Measurements from ENCODE around the gene LFNG.

Gene LFNG

GRCh38 chr7:2517678-2518507 lies 1.7 kb upstream of the LFNG start:
- peak in 1 of 14 donors; percentile 78 for DNase-seq

- DNase-seq, result no peak
Observed at GRCh38 chr7:2518737-2519118, 846 bp upstream of the LFNG start.

- no peak for DNase-seq
Observed at GRCh38 chr7:2520131-2520760, 672 bp downstream of the LFNG start.

- DNase-seq, result no peak
Observed at GRCh38 chr7:2520761-2521290, 1.3 kb downstream of the LFNG start.

- DNase-seq, result no peak
Observed at GRCh38 chr7:2521341-2521745, 1.8 kb downstream of the LFNG start.

GRCh38 chr7:2521952-2522591 lies 2.5 kb downstream of the LFNG start:
- DNase-seq, result peak in 5 of 14 donors; percentile 16 to 56 (median 26)

GRCh38 chr7:2522780-2523433 lies 3.3 kb downstream of the LFNG start:
- DNase-seq, result no peak

- DNase-seq, result peak in 1 of 14 donors; percentile 59
Observed at GRCh38 chr7:2523461-2523936, 3.9 kb downstream of the LFNG start.

- peak in 12 of 14 donors; percentile 32 to 94 (median 82) for DNase-seq
Observed at GRCh38 chr7:2523941-2524807, 4.6 kb downstream of the LFNG start.

- no peak for DNase-seq
Observed at GRCh38 chr7:2524808-2525657, 5.5 kb downstream of the LFNG start.

- peak in 3 of 14 donors; percentile 20 to 35 (median 35) for DNase-seq
Observed at GRCh38 chr7:2525658-2526630, 6.4 kb downstream of the LFNG start.

- no peak for DNase-seq
Observed at GRCh38 chr7:2526659-2527504, 7.3 kb downstream of the LFNG start.

- no peak for DNase-seq
Observed at GRCh38 chr7:2527505-2528467, 8.2 kb downstream of the LFNG start.

GRCh38 chr7:2528481-2529095 lies 9.0 kb downstream of the LFNG start:
- DNase-seq, result no peak

GRCh38 chr7:2529161-2530070 lies 9.8 kb downstream of the LFNG start:
- peak in 10 of 14 donors; percentile 18 to 82 (median 64) for DNase-seq
